GM12864 (cell line): Measurements from ENCODE around the gene PNMA3.
"Not testable (repeated sequence)": the region's sequence is repeated elsewhere in the genome, so short reads cannot be mapped to it uniquely, and the experiment has no call there.

Source experiments
- DNase-seq: peaks from one replicate; pipeline ENCODE4 v3.0.0-alpha.2; 2011; ENCODE audit warnings: low read depth
- H3K4me3 ChIP-seq: 2 replicates; pipeline ENCODE4 v1.5.1; 2011; ENCODE audit warnings: mild to moderate bottlenecking, low read depth, low read length, control low read depth
- TF ChIP-seq, protein P1 (sequence below): IDR thresholded peaks from 2 replicates; pipeline ENCODE4 v1.5.1; 2011; ENCODE audit warnings: low read depth, mild to moderate bottlenecking, moderate library complexity, low read length, control low read depth, inconsistent platforms; ENCODE audit errors: missing control alignments

Gene PNMA3

DNA sequence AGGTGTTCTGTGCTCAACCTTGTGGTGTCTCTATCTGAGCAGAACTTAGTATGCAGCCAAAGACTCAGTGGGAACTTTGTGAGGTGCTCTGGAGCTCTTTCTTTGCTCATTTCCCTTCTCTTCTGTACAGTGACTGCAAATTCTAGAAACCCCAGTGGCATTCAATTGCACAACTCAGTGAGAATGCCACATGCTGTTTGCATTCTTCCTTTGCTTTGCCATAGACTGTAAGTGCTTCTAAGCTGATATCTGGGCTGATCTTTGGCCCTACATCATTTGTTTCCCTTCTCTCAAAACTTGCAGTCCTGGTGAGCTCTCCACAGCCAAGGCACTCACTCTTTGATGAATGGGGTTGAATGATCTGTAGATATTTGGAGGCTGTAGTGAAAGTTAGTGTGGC, 7.0 kb downstream of the PNMA3 start:
- no peak for DNase-seq
- no peak overlapping the region for H3K4me3 ChIP-seq
- TF ChIP-seq, protein P1, sequence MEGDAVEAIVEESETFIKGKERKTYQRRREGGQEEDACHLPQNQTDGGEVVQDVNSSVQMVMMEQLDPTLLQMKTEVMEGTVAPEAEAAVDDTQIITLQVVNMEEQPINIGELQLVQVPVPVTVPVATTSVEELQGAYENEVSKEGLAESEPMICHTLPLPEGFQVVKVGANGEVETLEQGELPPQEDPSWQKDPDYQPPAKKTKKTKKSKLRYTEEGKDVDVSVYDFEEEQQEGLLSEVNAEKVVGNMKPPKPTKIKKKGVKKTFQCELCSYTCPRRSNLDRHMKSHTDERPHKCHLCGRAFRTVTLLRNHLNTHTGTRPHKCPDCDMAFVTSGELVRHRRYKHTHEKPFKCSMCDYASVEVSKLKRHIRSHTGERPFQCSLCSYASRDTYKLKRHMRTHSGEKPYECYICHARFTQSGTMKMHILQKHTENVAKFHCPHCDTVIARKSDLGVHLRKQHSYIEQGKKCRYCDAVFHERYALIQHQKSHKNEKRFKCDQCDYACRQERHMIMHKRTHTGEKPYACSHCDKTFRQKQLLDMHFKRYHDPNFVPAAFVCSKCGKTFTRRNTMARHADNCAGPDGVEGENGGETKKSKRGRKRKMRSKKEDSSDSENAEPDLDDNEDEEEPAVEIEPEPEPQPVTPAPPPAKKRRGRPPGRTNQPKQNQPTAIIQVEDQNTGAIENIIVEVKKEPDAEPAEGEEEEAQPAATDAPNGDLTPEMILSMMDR: no peak

DNA sequence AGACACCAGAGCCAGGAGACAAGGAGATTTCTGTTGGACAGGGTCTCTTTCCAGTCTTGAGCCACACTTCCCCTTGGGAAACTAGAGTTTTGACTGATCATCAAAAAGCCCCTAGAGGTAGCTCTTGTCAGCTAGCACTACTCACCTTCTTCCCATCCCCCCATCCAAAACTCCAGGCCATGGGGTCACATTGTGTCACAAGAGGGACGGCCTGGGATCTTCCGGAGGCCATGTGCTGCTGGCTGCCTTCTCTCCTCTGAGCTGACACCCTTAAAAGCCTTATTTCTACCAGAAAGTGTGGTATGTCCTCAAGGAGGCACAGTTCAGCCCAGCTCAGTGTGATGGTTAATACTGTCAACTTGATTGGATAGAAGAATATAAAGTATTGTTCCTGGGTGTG, 7.8 kb downstream of the PNMA3 start:
- DNase-seq: no peak
- H3K4me3 ChIP-seq: no peak overlapping the region
- TF ChIP-seq, protein P1: no peak

DNA sequence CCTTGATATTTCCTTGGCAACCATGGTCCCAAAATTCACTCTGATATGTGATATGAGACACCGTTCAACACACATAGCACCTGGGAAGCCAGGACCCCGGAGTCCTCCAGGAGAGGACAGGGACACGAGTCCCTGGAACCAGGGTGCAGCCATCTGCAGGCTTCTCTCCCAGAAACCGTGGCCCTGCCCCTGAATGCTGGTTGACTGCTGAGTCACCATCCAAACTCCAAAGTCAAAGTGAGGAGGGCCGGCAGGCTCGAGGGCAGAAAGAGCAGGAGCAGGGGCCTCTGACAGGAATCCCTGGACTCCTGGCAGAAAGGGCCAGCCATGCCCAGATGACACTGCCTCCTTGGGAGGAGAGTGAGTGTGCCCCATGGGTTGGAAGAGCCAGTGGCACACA, 9.1 kb downstream of the PNMA3 start:
- TF ChIP-seq, protein P1: no peak
- no peak for DNase-seq
- H3K4me3 ChIP-seq: no peak overlapping the region

DNA sequence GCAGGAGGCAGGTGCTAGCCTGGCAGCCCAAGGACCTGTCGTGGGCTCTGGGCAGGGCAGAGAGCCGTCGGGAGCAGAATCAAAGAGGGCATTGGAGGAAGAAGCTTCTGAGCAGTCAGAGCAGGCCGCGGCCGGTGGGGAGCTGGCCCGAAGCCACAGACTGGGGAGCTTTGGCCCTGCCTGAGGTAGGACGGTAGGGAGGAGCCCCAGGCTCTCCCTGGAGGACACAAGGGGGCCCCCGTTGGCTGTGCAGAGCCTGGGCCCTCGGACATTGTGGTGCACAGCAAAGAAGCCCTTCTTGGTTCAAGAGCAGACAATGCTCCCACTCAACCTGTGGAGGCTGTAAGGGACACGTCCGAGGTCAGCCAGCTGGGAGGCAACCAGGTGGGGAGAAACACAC, 10.1 kb downstream of the PNMA3 start:
- not testable (repeated sequence) for DNase-seq, H3K4me3 ChIP-seq

DNA sequence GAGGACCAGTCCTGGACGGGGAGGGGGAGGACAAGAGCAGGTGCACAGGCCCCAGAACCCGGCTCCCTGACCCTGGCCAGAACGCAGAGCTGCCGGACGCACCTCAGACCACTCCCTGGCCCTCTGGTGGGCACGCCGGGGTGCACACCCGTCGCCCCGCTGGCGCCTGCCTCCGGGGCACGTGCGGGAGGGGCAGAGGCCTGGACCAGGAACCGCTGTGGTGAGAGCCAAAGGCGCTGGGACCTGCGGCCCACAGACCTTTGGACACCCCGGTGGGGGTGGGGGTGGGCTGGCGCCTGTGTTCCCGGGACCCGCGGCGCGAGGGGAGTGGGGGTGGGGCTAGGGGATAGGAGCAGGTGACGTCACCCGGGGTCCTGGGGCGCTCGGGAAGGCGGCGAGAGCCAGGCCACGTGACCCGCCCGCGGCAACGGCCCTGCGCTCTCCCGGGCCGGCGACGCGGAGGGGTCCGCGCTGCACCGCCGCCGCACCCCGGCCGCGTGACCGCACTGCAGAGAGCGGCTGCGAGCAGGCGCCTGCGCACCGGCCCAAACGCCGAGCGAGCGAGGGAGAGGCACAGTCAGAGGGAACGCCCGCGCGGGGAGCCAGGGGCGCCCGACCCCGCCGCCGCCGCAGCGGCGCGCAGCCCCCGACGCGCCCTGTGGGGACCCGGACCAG, 15.8 kb downstream of the PNMA3 start, which contains the start of gene PNMA6A:
Gene PNMA6A (plus strand): TSS at position 546 of the 675 bp plus-strand sequence. CDS start 609 bp downstream, outside the sequence.
- DNase-seq, H3K4me3 ChIP-seq: not testable (repeated sequence)

DNA sequence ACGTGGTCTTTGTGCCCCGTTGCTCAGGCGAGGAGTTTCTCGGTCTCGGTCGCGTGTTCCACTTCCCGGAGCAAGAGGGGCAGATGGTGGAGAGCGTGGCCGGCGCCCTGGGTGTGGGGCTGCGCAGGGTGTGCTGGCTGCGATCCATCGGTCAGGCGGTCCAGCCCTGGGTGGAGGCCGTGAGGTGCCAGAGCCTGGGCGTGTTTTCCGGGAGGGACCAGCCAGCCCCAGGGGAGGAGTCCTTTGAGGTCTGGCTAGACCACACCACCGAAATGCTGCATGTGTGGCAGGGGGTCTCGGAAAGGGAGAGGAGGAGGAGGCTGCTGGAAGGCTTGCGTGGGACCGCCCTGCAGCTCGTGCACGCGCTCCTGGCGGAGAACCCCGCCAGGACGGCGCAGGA, 17.1 kb downstream of the PNMA3 start:
- DNase-seq, H3K4me3 ChIP-seq: not testable (repeated sequence)

DNA sequence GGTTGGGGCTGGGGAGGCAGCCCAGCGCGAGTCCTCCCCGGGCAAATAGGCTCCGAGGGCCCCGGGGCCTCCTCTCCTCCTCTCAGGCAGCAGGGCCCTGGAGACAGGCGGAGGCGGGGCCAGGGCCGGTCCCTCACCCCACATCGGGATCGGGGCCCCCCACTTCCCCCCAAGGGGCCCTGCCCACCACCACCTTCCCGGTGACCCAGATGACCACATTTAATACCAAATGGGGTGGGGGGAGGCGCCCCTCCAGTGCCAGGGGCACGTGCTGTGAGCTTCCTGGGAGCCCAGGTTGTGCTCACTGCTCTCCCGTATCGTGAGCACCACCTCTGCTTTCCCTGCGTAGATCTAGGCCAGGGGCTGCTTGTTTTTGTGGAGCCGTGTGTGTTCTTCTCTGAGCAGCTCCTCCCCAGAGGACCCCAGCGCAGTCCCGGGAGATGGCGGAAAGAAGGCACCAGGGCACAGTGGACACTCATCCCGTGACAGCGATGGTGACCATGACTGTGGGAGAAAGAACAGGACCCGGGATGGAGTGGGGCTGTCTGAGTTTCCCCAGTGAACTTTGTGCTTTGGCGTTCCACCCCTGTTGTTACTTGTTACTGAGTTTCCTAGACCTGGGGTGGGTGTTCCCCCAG, 18.1 kb downstream of the PNMA3 start:
- H3K4me3 ChIP-seq: no peak overlapping the region
- TF ChIP-seq, protein P1: no peak
- no peak for DNase-seq

DNA sequence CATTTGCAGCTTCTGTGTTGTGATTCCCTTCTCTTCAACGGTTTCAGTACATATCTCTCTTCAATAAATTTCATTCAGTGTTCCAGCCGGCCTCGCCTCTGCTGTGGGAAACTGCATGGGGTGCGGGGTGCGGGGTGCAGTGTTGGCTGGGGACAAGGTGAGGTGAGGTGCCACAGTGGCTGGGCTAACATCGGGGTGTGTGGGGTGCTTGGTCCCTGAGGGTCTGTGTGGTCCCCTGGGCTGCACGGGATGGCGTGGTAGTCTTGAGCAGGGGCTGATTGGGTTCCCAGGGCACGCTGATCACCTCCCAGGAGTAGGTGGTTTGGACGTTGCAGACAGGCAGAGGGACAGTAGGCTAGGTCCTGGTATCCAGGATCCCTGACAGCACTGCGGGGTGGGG, 18.7 kb downstream of the PNMA3 start:
- no peak for DNase-seq
- H3K4me3 ChIP-seq: no peak overlapping the region
- TF ChIP-seq, protein P1: no peak

DNA sequence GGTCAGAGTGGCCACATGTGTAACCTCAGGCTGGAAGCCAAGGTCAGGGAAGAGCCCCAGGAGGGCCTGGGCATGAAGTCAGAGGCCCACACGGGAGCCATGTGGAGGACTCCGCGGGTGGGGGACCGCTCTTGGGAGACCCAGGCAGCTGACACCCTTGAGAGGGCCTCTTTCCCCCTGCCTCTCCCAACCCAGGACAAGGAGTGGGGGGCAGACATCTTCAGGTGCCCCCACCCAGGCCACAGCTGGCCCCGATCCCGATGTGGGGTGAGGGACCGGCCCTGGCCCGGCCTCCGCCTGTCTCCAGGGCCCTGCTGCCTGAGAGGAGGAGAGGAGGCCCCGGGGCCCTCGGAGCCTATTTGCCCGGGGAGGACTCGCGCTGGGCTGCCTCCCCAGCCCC, 19.1 kb downstream of the PNMA3 start:
- no peak for DNase-seq
- H3K4me3 ChIP-seq: no peak overlapping the region
- TF ChIP-seq, protein P1: no peak

DNA sequence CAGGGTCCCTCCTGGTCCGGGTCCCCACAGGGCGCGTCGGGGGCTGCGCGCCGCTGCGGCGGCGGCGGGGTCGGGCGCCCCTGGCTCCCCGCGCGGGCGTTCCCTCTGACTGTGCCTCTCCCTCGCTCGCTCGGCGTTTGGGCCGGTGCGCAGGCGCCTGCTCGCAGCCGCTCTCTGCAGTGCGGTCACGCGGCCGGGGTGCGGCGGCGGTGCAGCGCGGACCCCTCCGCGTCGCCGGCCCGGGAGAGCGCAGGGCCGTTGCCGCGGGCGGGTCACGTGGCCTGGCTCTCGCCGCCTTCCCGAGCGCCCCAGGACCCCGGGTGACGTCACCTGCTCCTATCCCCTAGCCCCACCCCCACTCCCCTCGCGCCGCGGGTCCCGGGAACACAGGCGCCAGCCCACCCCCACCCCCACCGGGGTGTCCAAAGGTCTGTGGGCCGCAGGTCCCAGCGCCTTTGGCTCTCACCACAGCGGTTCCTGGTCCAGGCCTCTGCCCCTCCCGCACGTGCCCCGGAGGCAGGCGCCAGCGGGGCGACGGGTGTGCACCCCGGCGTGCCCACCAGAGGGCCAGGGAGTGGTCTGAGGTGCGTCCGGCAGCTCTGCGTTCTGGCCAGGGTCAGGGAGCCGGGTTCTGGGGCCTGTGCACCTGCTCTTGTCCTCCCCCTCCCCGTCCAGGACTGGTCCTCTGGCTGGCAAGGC, 21.3 kb downstream of the PNMA3 start:
- H3K4me3 ChIP-seq, DNase-seq: not testable (repeated sequence)

DNA sequence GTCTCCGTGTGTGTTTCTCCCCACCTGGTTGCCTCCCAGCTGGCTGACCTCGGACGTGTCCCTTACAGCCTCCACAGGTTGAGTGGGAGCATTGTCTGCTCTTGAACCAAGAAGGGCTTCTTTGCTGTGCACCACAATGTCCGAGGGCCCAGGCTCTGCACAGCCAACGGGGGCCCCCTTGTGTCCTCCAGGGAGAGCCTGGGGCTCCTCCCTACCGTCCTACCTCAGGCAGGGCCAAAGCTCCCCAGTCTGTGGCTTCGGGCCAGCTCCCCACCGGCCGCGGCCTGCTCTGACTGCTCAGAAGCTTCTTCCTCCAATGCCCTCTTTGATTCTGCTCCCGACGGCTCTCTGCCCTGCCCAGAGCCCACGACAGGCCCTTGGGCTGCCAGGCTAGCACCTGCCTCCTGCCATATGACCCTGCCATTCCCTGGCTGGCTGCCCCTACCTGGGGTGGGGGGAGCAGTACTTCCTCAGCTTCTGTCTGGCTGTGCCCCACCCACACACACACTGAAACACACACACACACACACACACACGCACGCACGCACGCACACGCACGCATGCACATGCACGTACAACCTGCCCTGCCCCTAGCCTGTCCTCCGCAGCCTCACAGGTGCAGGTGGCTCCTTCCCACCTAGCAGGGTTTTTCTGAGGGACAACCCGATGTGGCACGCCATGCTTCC, 27.1 kb downstream of the PNMA3 start:
- not testable (repeated sequence) for H3K4me3 ChIP-seq, DNase-seq
